Stimulated activated CD4-positive, alpha-beta T cell treated with anti-CD3 and anti-CD28 coated beads, TNF-alpha, amount 100 ng/mL, for 24 hours (primary cell): ENCODE data around the gene PAQR4.

Experiments used
- DNase-seq, 3 experiments: peaks; one replicate each; pipeline ENCODE4 v3.0.0-alpha.2; 2020; ENCODE audit warnings: low read depth in 3 of 3

The PAQR4 gene

GRCh38 chr16:2964475-2965336, 4.4 kb upstream of the PAQR4 start:
- peak in 1 of 3 experiments; percentile 75 for DNase-seq

- DNase-seq: no peak
Measured at GRCh38 chr16:2966043-2966807, 2.9 kb upstream of the PAQR4 start.

- DNase-seq: no peak
Measured at GRCh38 chr16:2966808-2967191, 2.3 kb upstream of the PAQR4 start.

GRCh38 chr16:2967211-2967631, 1.9 kb upstream of the PAQR4 start:
- no peak for DNase-seq

- no peak for DNase-seq
Measured at GRCh38 chr16:2967721-2968161, 1.4 kb upstream of the PAQR4 start.

GRCh38 chr16:2968368-2968737, 795 bp upstream of the PAQR4 start:
- DNase-seq: no peak

- DNase-seq: peak; percentile 41 to 86 (median 55)
Measured at GRCh38 chr16:2969545-2970521, 685 bp downstream of the PAQR4 start.

GRCh38 chr16:2970563-2970962, 1.4 kb downstream of the PAQR4 start:
- no peak for DNase-seq

GRCh38 chr16:2971134-2971984, 2.2 kb downstream of the PAQR4 start:
- DNase-seq: no peak

GRCh38 chr16:2971985-2972784, 3.0 kb downstream of the PAQR4 start:
- no peak for DNase-seq

- DNase-seq: no peak
Measured at GRCh38 chr16:2973093-2973492, 3.9 kb downstream of the PAQR4 start.

- no peak for DNase-seq
Measured at GRCh38 chr16:2973605-2974318, 4.6 kb downstream of the PAQR4 start.

- DNase-seq: no peak
Measured at GRCh38 chr16:2974319-2975056, 5.3 kb downstream of the PAQR4 start.

- DNase-seq: no peak
Measured at GRCh38 chr16:2975161-2975795, 6.1 kb downstream of the PAQR4 start.

- no peak for DNase-seq
Measured at GRCh38 chr16:2976201-2976600, 7.1 kb downstream of the PAQR4 start.

GRCh38 chr16:2976673-2977072, 7.5 kb downstream of the PAQR4 start:
- DNase-seq: no peak

- no peak for DNase-seq
Measured at GRCh38 chr16:2977440-2977839, 8.3 kb downstream of the PAQR4 start.

GRCh38 chr16:2979669-2980226, 10.6 kb downstream of the PAQR4 start:
- DNase-seq: no peak
